GM12878 (cell line): ENCODE data around the gene COPS6. TPM values are rescaled to one million over a fixed set of nuclear protein-coding genes. Genes with fewer than 3 reads are reported as not detected.

ENCODE experiments used
- CBX3 ChIP-seq: fragments of 200-600 bp; sonication (generic); IDR thresholded peaks from 2 replicates; pipeline ENCODE4 v1.6.1; 2016; ENCODE audit warnings: low read depth, borderline replicate concordance
- E2F8 ChIP-seq: fragments of 450-650 bp; IDR thresholded peaks from 2 replicates; pipeline ENCODE4 v1.6.1; 2018; ENCODE audit warnings: mild to moderate bottlenecking, low read depth, moderate library complexity; ENCODE audit not compliant: partially characterized antibody
- EED ChIP-seq: sonication (generic); IDR thresholded peaks from 2 replicates; pipeline ENCODE4 v1.6.1; 2016; ENCODE audit warnings: antibody characterized with exemption, low read depth
- GATAD2B ChIP-seq: fragments of 450-650 bp; conservative IDR thresholded peaks from 2 replicates; pipeline ENCODE4 v1.6.1; 2017; ENCODE audit warnings: low read depth, mild to moderate bottlenecking, moderate library complexity
- MAX ChIP-seq: IDR thresholded peaks from 2 replicates; pipeline ENCODE4 v1.6.1; 2012; ENCODE audit warnings: low read depth, low read length, improper control_type of control experiment
- NFYA ChIP-seq: IDR thresholded peaks from 2 replicates; pipeline ENCODE4 v1.6.1; 2011; ENCODE audit warnings: low read depth, mild to moderate bottlenecking, low read length, improper control_type of control experiment, borderline replicate concordance
- NR2F1 ChIP-seq: fragments of 450-650 bp; conservative IDR thresholded peaks from 2 replicates; pipeline ENCODE4 v1.6.1; 2017; ENCODE audit warnings: mild to moderate bottlenecking
- NRF1 ChIP-seq: conservative IDR thresholded peaks from 2 replicates; pipeline ENCODE4 v1.6.1; 2011; ENCODE audit warnings: mild to moderate bottlenecking, low read depth, low read length, improper control_type of control experiment
- POLR2A ChIP-seq: IDR thresholded peaks from 2 replicates; pipeline ENCODE4 v1.6.1; 2011; ENCODE audit warnings: low read depth, mild to moderate bottlenecking, low read length
- RB1 ChIP-seq: fragments of 450-650 bp; formaldehyde crosslinking; IDR thresholded peaks from 2 replicates; pipeline ENCODE4 v1.6.1; 2017; ENCODE audit warnings: mild to moderate bottlenecking, borderline replicate concordance
- SMAD1 ChIP-seq: fragments of 450-650 bp; IDR thresholded peaks from 2 replicates; pipeline ENCODE4 v1.6.1; 2018; ENCODE audit warnings: mild to moderate bottlenecking, low read depth; ENCODE audit not compliant: partially characterized antibody
- SMAD5 ChIP-seq: IDR thresholded peaks from 2 replicates; pipeline ENCODE4 v1.6.1; 2016; ENCODE audit warnings: antibody characterized with exemption, low read depth
- SREBF1 ChIP-seq: IDR thresholded peaks from 2 replicates; pipeline ENCODE4 v1.6.1; 2012; ENCODE audit warnings: mild to moderate bottlenecking, low read length
- STAT1 ChIP-seq: fragments of 450-650 bp; conservative IDR thresholded peaks from 2 replicates; pipeline ENCODE4 v1.6.1; 2014; ENCODE audit warnings: antibody characterized with exemption, mild to moderate bottlenecking
- YBX1 ChIP-seq: fragments of 450-650 bp; IDR thresholded peaks from 2 replicates; pipeline ENCODE4 v1.6.1; 2016; ENCODE audit warnings: antibody characterized with exemption
- ZNF274 ChIP-seq: IDR thresholded peaks from one replicate; pipeline ENCODE4 v1.8.0; 2011; ENCODE audit not compliant: insufficient read length, insufficient read depth
- ZNF384 ChIP-seq: IDR thresholded peaks from 2 replicates; pipeline ENCODE4 v1.6.1; 2012; ENCODE audit warnings: low read depth, mild to moderate bottlenecking, low read length, improper control_type of control experiment, borderline replicate concordance
- polyA plus RNA-seq, 11 experiments: library from polyadenylated mRNA; depleted of rRNA in 4 of 11; unstranded in 6 of 11; stranded (reverse) in 5 of 11; fragments of >200 nt; fragmentation: Nextera tagmentation in 4 of 11; fragmentation: Illumina TruSeq in 1 of 11; extraction: Ambion mirVana in 4 of 11; extraction: Trizol in 1 of 11; gene quantifications; 1 replicate in 1 of 11; 2 replicates in 10 of 11; pipeline versions ENCODE4 v1.2.1 to v1.2.3, GENCODE V29; 2011 to 2016; ENCODE audit warnings: inconsistent platforms in 2 of 11, missing spikeins in 2 of 11, low read depth in 1 of 11
- total RNA-seq, 4 experiments: library from RNA; depleted of rRNA in 3 of 4; stranded (reverse); fragments of >200 nt in 3 of 4; fragmentation: Illumina TruSeq in 1 of 4; extraction: Trizol in 1 of 4; gene quantifications; 2 replicates each; pipeline versions ENCODE4 v1.2.1 to v1.2.3, GENCODE V29; 2013 to 2021
- TF ChIP-seq, protein P1 (sequence below): IDR thresholded peaks from 2 replicates; pipeline ENCODE4 v1.6.1; 2011; ENCODE audit warnings: low read depth, mild to moderate bottlenecking, low read length, moderate library complexity, borderline replicate concordance; ENCODE audit errors: extremely low read depth
- TF ChIP-seq, protein P2 (sequence below): IDR thresholded peaks from 2 replicates; pipeline ENCODE4 v1.6.1; 2012; ENCODE audit warnings: improper control_type of control experiment, low read depth, low read length; ENCODE audit not compliant: insufficient replicate concordance
- TF ChIP-seq, protein P3 (sequence below): fragments of 150-350 bp; IDR thresholded peaks from 2 replicates; pipeline ENCODE4 v1.6.1; 2014; ENCODE audit warnings: mild to moderate bottlenecking, low read depth, low read length

Gene COPS6
- total and polyA plus RNA-seq, 10 of the 15 experiments (the other 5 are each of a cell fraction or from before 2014, with no cell fraction given) = 28.5 to 182 (median 81.5) TPM

- no peak for TF ChIP-seq EED
- TF ChIP-seq ZNF274 = no peak
- TF ChIP-seq, protein P1, sequence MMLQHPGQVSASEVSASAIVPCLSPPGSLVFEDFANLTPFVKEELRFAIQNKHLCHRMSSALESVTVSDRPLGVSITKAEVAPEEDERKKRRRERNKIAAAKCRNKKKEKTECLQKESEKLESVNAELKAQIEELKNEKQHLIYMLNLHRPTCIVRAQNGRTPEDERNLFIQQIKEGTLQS = no peak
- TF ChIP-seq NRF1 = 0 out of 2 replicates have a peak, but pooled peaks have one; percentile 21
- TF ChIP-seq SMAD5 = peak; percentile 77
- no peak for TF ChIP-seq ZNF384
- TF ChIP-seq NR2F1 = peak; percentile 72
- TF ChIP-seq CBX3 = no peak
- TF ChIP-seq SMAD1 = no peak
- TF ChIP-seq E2F8 = no peak
- peak; percentile 96 for TF ChIP-seq POLR2A
- TF ChIP-seq STAT1 = 0 out of 2 replicates have a peak, but pooled peaks have one; percentile 54
- no peak for TF ChIP-seq NFYA
- TF ChIP-seq MAX = peak; percentile 85
- peak; percentile 93 for TF ChIP-seq RB1
- TF ChIP-seq SREBF1 = no peak; the same call in 1 of the 2 replicates
- no peak for TF ChIP-seq YBX1
- peak; percentile 74; the same call in 1 of the 2 replicates for TF ChIP-seq GATAD2B
- TF ChIP-seq, protein P2, sequence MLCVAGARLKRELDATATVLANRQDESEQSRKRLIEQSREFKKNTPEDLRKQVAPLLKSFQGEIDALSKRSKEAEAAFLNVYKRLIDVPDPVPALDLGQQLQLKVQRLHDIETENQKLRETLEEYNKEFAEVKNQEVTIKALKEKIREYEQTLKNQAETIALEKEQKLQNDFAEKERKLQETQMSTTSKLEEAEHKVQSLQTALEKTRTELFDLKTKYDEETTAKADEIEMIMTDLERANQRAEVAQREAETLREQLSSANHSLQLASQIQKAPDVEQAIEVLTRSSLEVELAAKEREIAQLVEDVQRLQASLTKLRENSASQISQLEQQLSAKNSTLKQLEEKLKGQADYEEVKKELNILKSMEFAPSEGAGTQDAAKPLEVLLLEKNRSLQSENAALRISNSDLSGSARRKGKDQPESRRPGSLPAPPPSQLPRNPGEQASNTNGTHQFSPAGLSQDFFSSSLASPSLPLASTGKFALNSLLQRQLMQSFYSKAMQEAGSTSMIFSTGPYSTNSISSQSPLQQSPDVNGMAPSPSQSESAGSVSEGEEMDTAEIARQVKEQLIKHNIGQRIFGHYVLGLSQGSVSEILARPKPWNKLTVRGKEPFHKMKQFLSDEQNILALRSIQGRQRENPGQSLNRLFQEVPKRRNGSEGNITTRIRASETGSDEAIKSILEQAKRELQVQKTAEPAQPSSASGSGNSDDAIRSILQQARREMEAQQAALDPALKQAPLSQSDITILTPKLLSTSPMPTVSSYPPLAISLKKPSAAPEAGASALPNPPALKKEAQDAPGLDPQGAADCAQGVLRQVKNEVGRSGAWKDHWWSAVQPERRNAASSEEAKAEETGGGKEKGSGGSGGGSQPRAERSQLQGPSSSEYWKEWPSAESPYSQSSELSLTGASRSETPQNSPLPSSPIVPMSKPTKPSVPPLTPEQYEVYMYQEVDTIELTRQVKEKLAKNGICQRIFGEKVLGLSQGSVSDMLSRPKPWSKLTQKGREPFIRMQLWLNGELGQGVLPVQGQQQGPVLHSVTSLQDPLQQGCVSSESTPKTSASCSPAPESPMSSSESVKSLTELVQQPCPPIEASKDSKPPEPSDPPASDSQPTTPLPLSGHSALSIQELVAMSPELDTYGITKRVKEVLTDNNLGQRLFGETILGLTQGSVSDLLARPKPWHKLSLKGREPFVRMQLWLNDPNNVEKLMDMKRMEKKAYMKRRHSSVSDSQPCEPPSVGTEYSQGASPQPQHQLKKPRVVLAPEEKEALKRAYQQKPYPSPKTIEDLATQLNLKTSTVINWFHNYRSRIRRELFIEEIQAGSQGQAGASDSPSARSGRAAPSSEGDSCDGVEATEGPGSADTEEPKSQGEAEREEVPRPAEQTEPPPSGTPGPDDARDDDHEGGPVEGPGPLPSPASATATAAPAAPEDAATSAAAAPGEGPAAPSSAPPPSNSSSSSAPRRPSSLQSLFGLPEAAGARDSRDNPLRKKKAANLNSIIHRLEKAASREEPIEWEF = no peak
- TF ChIP-seq, protein P3, sequence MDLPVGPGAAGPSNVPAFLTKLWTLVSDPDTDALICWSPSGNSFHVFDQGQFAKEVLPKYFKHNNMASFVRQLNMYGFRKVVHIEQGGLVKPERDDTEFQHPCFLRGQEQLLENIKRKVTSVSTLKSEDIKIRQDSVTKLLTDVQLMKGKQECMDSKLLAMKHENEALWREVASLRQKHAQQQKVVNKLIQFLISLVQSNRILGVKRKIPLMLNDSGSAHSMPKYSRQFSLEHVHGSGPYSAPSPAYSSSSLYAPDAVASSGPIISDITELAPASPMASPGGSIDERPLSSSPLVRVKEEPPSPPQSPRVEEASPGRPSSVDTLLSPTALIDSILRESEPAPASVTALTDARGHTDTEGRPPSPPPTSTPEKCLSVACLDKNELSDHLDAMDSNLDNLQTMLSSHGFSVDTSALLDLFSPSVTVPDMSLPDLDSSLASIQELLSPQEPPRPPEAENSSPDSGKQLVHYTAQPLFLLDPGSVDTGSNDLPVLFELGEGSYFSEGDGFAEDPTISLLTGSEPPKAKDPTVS = no peak
Observed at GRCh38 chr7:100088621-100089457, at the start of gene COPS6 (continued).
